Colonic mucosa (tissue), 4 donors: ENCODE data around the gene MYCN. TPM values are rescaled to one million over a fixed set of nuclear protein-coding genes. Genes with fewer than 3 reads are reported as not detected.

ENCODE experiments used
- DNase-seq: peaks from one replicate; pipeline ENCODE4 v3.0.0-alpha.2; 2020
- H3K27ac ChIP-seq: fragments of 200-600 bp; one replicate; pipeline ENCODE4 v1.8.0; 2021
- H3K27me3 ChIP-seq: fragments of 200-600 bp; one replicate; pipeline ENCODE4 v1.8.0; 2021
- H3K36me3 ChIP-seq: fragments of 200-600 bp; one replicate; pipeline ENCODE4 v1.8.0; 2021
- H3K4me1 ChIP-seq: fragments of 200-600 bp; one replicate; pipeline ENCODE4 v1.8.0; 2021; ENCODE audit warnings: mild to moderate bottlenecking
- H3K4me3 ChIP-seq: fragments of 200-600 bp; one replicate; pipeline ENCODE4 v1.8.0; 2021
- H3K9ac ChIP-seq, 2 donors: one replicate each; pipeline ENCODE4 v1.7.0; 2013; ENCODE audit warnings: control low read depth in 2 of 2, low read depth in 2 of 2, low read length in 2 of 2
- H3K9me3 ChIP-seq: fragments of 200-600 bp; one replicate; pipeline ENCODE4 v1.8.0; 2021
- intact Hi-C: fragments of 100-400 bp; cut with DNase I; formaldehyde crosslinking; loops from one replicate; pipeline ENCODE4 v1.14.1; 2022
- total RNA-seq, 2 donors: library from RNA; stranded (reverse); fragmentation: NEBNext Ultra II Directional in 1 of 2; extraction: Animal tissue kit (Norgen Biotek cat#: 25700) in 1 of 2; gene quantifications; one replicate each; pipeline ENCODE4 v1.2.1, GENCODE V29; 2021
- TF ChIP-seq, protein P1 (sequence below): fragments of 200-600 bp; IDR thresholded peaks from one replicate; pipeline ENCODE4 v1.8.0; 2022; ENCODE audit warnings: antibody characterized with exemption, mild to moderate bottlenecking
- donor health status: healthy.
- donor health status: DM: no; HTN: no; CAD: no.
- donor health status: DM: no; HTN: no; CAD: no.

The MYCN gene
- total RNA-seq, 2 donors from 2014 or later, result 1.5 to 1.7 TPM

DNA sequence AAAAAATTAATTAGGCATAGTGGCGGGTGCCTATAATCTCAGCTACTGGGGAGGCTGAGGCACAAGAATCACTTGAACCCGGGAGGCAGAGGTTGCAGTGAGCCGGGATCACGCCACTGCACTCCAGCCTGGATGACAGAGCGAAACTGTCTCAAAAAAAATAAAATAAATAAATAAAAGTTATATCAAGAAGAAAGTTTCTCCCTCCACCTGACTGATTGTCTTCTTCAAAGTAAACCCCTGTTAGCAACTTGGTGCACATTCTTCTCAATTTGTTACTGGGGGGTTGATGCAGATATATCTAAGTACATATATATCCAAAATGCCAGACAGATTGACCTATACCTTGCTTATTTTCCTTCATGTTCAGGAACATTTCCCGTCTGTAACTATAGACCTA, 5.2 kb upstream of the MYCN start:
- H3K9me3 ChIP-seq, result no peaks in the 10 kb centered on the region
- TF ChIP-seq, protein P1, sequence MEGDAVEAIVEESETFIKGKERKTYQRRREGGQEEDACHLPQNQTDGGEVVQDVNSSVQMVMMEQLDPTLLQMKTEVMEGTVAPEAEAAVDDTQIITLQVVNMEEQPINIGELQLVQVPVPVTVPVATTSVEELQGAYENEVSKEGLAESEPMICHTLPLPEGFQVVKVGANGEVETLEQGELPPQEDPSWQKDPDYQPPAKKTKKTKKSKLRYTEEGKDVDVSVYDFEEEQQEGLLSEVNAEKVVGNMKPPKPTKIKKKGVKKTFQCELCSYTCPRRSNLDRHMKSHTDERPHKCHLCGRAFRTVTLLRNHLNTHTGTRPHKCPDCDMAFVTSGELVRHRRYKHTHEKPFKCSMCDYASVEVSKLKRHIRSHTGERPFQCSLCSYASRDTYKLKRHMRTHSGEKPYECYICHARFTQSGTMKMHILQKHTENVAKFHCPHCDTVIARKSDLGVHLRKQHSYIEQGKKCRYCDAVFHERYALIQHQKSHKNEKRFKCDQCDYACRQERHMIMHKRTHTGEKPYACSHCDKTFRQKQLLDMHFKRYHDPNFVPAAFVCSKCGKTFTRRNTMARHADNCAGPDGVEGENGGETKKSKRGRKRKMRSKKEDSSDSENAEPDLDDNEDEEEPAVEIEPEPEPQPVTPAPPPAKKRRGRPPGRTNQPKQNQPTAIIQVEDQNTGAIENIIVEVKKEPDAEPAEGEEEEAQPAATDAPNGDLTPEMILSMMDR, result no peak
- H3K4me1 ChIP-seq, result no peaks in the 10 kb centered on the region
- DNase-seq, result no peak
- no peak overlapping the region for H3K9ac ChIP-seq
- H3K36me3 ChIP-seq, result no peaks in the 10 kb centered on the region
- no peaks in the 10 kb centered on the region for H3K27me3 ChIP-seq
- H3K4me3 ChIP-seq, result no peak overlapping the region
- no peak overlapping the region for H3K27ac ChIP-seq
- intact Hi-C loops, result loop anchor here (5.0 to 10.0 kb wide), 3 partner anchors 300 to 572 kb away; no protein-coding TSS in a partner anchor

DNA sequence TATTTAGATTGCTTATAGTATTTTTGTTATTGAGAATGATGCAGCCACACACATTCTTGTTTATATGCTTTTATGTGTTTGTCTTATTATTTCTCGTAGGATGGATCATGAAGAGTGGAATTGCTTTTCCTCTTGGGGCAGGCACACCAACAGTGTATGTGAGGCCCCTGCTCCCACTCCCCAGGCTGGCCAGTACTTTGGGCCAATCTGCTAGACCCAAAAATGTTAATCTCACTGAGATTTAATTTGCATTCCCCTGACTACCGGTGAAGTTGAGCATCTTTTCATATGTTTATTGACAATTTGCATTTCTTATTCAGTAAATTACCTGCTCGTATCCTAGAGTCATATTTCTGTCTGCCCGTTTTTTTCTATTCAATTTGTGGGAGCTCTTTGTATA, 4.7 kb upstream of the MYCN start:
- Histone ChIP-seq H3K9ac (no peak overlapping the region), H3K4me1 (peaks cover 2% of the 10 kb centered on the region), H3K9me3 (no peaks in the 10 kb centered on the region), H3K27me3 (no peaks in the 10 kb centered on the region), H3K27ac (no peak overlapping the region), H3K36me3 (no peaks in the 10 kb centered on the region), H3K4me3 (no peak overlapping the region)
- TF ChIP-seq, protein P1, result no peak
- DNase-seq, result no peak
- intact Hi-C loops, result loop anchor here (5.0 to 10.0 kb wide), 3 partner anchors 301 to 572 kb away; no protein-coding TSS in a partner anchor

DNA sequence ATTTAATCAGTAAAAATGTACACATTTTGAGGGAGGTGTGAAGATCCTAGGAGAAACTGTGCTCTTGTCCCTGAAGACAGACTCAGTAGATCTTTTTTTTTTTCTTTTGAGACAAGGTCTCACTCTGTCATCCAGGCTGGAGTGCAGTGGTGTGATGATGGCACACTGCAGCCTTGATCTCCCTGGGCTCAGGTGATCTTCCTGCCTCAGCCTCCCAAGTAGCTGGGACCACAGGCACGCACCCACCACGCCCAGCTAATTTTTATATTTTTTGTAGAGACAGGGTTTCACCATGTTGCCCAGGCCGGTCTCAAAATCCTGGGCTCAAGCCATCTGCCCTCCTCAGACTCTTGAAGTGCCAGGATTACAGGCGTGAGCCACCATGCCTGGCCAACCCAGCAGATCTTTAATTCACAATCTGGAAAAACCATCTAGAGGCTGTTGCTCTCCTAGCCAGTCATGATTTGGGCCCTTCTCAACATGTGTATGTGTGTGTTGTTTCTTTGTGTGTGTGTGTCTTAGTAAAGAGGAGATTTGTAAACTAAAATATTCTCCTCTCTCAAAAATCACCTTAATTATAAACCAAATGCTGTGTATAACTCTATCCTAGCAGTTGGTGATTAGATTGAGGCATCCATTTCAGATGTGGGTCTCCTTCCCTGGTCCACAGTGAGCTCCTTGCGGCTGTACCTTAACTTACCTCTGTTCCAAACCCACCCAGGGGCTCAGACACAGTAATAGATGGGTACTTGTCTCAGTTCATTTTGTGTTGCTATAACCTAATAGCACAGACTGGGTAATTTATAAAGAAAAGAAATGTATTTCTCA, 3.9 kb upstream of the MYCN start:
- Histone ChIP-seq H3K4me1 (peaks cover 6% of the 10 kb centered on the region), H3K4me3 (no peak overlapping the region), H3K27me3 (peaks cover 6% of the 10 kb centered on the region), H3K9ac (no peak overlapping the region), H3K9me3 (no peaks in the 10 kb centered on the region), H3K27ac (no peak overlapping the region), H3K36me3 (no peaks in the 10 kb centered on the region)
- TF ChIP-seq, protein P1, result no peak
- no peak for DNase-seq
- intact Hi-C loops, result loop anchor here (5.0 to 10.0 kb wide), 3 partner anchors 302 to 571 kb away; no protein-coding TSS in a partner anchor

DNA sequence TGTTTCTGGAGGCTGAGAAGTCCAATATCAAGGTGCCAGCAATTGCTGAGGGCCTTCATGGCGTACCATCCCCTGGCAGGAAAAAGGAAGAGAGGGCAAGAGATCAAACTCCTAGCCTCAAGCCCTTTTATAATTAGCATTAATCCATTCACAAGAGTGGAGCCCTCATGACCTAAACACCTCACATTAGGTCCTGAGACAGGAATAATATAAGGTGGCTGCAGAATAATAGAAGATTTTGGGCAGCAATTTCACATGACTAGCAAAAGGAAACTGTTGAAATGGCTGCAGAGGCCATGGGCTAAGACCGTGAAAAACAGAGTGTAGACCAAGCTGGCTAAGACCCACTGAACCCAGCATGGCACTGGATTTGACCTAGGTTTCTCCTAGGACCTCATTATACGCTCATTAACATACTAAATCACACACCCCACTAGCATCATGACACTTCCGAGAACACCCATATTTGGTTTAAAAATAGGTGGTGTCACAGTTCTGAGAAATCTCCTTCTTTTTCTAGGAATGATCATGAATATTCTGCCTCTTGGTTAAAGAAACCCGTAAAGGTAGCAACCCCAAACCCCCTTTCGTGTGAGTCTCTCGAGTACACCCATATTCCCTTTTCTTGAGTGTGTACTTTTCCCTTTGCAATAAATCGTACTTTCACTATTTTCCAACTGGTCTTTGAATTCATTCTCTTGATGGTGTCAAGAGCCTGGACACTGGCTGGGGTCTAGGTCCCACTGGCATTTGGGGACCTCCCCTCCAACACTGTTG, 3.1 kb upstream of the MYCN start:
- Histone ChIP-seq H3K27ac (no peak overlapping the region), H3K36me3 (no peaks in the 10 kb centered on the region), H3K9ac (no peak overlapping the region), H3K9me3 (no peaks in the 10 kb centered on the region), H3K27me3 (peaks cover 13% of the 10 kb centered on the region), H3K4me3 (no peak overlapping the region), H3K4me1 (peaks cover 6% of the 10 kb centered on the region)
- intact Hi-C loops, result loop anchor here (5.0 to 10.0 kb wide), 3 partner anchors 302 to 570 kb away; no protein-coding TSS in a partner anchor
- TF ChIP-seq, protein P1, result no peak
- DNase-seq, result no peak
